ENCODE results near the gene DIDO1.

DNA sequence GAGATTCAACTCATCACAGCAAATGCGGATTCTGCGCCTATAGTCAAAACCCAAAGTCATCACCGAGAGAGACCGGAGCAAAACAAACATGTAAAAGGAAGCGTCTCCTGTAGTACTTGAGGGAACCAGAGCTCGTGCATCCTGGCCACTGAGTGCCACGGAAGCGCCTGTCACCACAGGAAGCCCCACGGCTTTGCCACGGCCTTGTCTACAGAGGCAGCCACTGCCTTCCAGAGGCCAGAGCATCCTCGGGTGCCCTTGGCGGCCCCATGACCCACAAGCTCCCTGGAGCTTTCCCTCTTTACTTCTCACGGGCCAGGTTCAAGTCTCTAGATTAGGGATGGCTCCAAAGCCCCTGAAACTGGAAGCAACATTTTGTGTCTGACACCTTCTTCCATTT is 72.2 kb downstream of the DIDO1 start:
- TF ChIP-seq, protein P1, sequence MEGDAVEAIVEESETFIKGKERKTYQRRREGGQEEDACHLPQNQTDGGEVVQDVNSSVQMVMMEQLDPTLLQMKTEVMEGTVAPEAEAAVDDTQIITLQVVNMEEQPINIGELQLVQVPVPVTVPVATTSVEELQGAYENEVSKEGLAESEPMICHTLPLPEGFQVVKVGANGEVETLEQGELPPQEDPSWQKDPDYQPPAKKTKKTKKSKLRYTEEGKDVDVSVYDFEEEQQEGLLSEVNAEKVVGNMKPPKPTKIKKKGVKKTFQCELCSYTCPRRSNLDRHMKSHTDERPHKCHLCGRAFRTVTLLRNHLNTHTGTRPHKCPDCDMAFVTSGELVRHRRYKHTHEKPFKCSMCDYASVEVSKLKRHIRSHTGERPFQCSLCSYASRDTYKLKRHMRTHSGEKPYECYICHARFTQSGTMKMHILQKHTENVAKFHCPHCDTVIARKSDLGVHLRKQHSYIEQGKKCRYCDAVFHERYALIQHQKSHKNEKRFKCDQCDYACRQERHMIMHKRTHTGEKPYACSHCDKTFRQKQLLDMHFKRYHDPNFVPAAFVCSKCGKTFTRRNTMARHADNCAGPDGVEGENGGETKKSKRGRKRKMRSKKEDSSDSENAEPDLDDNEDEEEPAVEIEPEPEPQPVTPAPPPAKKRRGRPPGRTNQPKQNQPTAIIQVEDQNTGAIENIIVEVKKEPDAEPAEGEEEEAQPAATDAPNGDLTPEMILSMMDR (IDR thresholded peaks at IDR 0.05), result no peak
- no peak for TF ChIP-seq ZFX (IDR thresholded peaks at IDR 0.05; ENCODE audit: borderline replicate concordance)
